Upper lobe of right lung (tissue), 1 donor: ENCODE results near the gene ZCCHC2. TPM values are rescaled to one million over a fixed set of nuclear protein-coding genes. Genes with fewer than 3 reads are reported as not detected.

Source experiments
- ATAC-seq: fragments of 200-7000 bp; cut with Tn5 transposase; one replicate; pipeline ENCODE4 v1.9.1; 2020; ENCODE audit warnings: mild to moderate bottlenecking, moderate library complexity
- DNase-seq: peaks from one replicate; pipeline ENCODE4 v3.0.0-alpha.2; 2020
- H3K27ac ChIP-seq: fragments of 200-600 bp; one replicate; pipeline ENCODE4 v1.8.0; 2022
- H3K27me3 ChIP-seq: fragments of 200-600 bp; one replicate; pipeline ENCODE4 v1.8.0; 2022; ENCODE audit warnings: mild to moderate bottlenecking
- H3K36me3 ChIP-seq: fragments of 200-600 bp; one replicate; pipeline ENCODE4 v1.8.0; 2022
- H3K4me1 ChIP-seq: fragments of 200-600 bp; one replicate; pipeline ENCODE4 v1.8.0; 2022
- H3K4me3 ChIP-seq: fragments of 200-600 bp; one replicate; pipeline ENCODE4 v1.8.0; 2022; ENCODE audit warnings: mild to moderate bottlenecking
- H3K9me3 ChIP-seq: fragments of 200-600 bp; one replicate; pipeline ENCODE4 v1.8.0; 2022
- CTCF ChIP-seq: fragments of 200-600 bp; IDR thresholded peaks from one replicate; pipeline ENCODE4 v1.8.0; 2022; ENCODE audit warnings: antibody characterized with exemption
- intact Hi-C: fragments of 100-400 bp; cut with DNase I; formaldehyde crosslinking; loops from one replicate; pipeline ENCODE4 v1.11.0; 2022
- total RNA-seq: library from RNA; stranded (reverse); fragmentation: NEBNext Ultra II Directional; extraction: Animal tissue kit (Norgen Biotek cat#: 25700); gene quantifications from one replicate; pipeline ENCODE4 v1.2.1, GENCODE V29; 2021
- donor health status: DM: no; HTN: yes; CAD: no; lungs with severe emphysema.

Gene ZCCHC2
- total RNA-seq, 1 donor from 2014 or later: 36.6 TPM

DNA sequence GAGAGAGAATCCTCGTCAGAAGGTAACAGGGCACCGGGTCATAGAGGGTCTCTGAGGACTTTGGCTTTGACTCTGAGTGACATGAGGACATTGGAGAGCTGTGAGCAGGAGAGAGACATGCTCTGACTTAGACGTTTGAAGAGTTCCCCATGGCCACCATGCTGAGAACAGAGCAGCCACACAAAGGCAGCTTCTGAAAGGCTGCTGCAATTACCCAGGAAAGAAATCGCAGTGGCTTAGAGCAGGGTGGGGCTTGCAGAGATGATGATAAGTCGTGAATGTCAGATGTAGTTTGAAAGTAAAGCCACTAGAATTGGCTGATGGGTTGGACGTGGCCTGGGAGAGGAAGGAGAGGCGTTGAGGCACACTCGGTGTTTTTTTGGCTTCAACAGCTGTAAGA lies 79.0 kb downstream of the ZCCHC2 start:
- no peak for DNase-seq
- ATAC-seq: no peak
- no peak overlapping the region for H3K27ac ChIP-seq
- no peak overlapping the region for H3K4me3 ChIP-seq
- no peaks in the 10 kb centered on the region for H3K36me3 ChIP-seq
- H3K27me3 ChIP-seq: peaks cover 32% of the 10 kb centered on the region
- intact Hi-C loops: loop anchor here (10.0 kb wide), 1 partner anchor 373 kb away; no protein-coding TSS in a partner anchor
- peaks cover 4% of the 10 kb centered on the region for H3K4me1 ChIP-seq
- TF ChIP-seq CTCF: no peak
- no peaks in the 10 kb centered on the region for H3K9me3 ChIP-seq

- Histone ChIP-seq H3K9me3 (no peaks in the 10 kb centered on the region), H3K4me1 (no peaks in the 10 kb centered on the region), H3K27ac (no peak overlapping the region), H3K4me3 (no peak overlapping the region), H3K36me3 (no peaks in the 10 kb centered on the region), H3K27me3 (peaks cover 23% of the 10 kb centered on the region)
- DNase-seq (no peak), ATAC-seq (no peak)
- intact Hi-C loops: loop anchor here (10.0 kb wide), 1 partner anchor 372 kb away; no protein-coding TSS in a partner anchor
- no peak for TF ChIP-seq CTCF
Observed at GRCh38 chr18:62602706-62603105, 79.9 kb downstream of the ZCCHC2 start.

DNA sequence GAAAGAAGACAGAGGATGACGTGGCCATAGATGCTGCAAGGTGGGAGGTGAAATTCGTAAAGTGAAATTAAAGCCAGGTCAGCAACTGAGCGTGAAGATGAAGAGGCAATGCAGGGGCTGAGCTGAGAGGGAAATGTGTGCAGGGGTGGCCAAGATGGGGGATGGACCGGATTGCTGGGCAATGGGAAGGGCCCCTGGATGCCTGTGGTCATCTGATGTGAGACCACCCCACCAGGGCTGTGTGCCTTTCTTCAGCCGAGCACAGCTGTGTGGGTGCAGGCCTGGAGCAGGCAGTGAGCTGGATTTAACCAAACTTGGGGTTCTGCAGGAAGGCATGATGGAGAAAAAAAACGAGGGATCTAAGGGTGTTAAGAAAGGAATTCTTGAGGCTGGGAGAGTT lies 80.4 kb downstream of the ZCCHC2 start:
- DNase-seq: no peak
- no peak overlapping the region for H3K27ac ChIP-seq
- H3K4me1 ChIP-seq: no peaks in the 10 kb centered on the region
- H3K9me3 ChIP-seq: no peaks in the 10 kb centered on the region
- peaks cover 18% of the 10 kb centered on the region for H3K27me3 ChIP-seq
- H3K4me3 ChIP-seq: no peak overlapping the region
- intact Hi-C loops: loop anchor here (10.0 kb wide), 1 partner anchor 372 kb away; no protein-coding TSS in a partner anchor
- H3K36me3 ChIP-seq: no peaks in the 10 kb centered on the region
- no peak for TF ChIP-seq CTCF
- no peak for ATAC-seq

DNA sequence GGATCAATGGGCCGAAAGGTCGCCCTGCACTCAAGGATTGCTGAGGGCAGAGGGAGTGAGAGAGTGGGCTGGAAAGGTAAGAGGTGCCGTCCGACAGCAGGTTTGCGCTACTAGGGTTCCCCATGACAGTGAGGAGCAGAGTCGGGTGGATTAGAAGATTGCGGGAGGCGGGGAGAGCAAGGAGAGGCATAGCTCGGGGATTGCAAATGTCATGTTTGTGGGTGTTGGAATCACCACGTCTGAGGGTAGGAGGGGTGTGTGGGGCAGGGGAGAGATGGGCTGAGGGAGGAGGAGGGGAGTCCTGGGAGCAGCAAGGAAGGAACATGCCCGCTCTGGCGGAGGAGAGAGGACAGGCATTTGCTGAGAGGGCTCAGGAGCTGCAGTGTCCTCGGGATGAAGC lies 81.2 kb downstream of the ZCCHC2 start:
- no peak for ATAC-seq
- intact Hi-C loops: loop anchor here (10.0 kb wide), 1 partner anchor 371 kb away; no protein-coding TSS in a partner anchor
- no peaks in the 10 kb centered on the region for H3K9me3 ChIP-seq
- no peak for DNase-seq
- H3K27ac ChIP-seq: no peak overlapping the region
- H3K4me3 ChIP-seq: no peak overlapping the region
- no peaks in the 10 kb centered on the region for H3K4me1 ChIP-seq
- H3K27me3 ChIP-seq: peaks cover 12% of the 10 kb centered on the region
- no peaks in the 10 kb centered on the region for H3K36me3 ChIP-seq
- no peak for TF ChIP-seq CTCF

- Histone ChIP-seq H3K27me3 (peaks cover 6% of the 10 kb centered on the region), H3K27ac (no peak overlapping the region), H3K4me1 (peaks cover under 1% of the 10 kb centered on the region), H3K36me3 (no peaks in the 10 kb centered on the region), H3K9me3 (no peaks in the 10 kb centered on the region), H3K4me3 (no peak overlapping the region)
- no peak for DNase-seq
- intact Hi-C loops: loop anchor here (10.0 kb wide), 1 partner anchor 369 kb away; no protein-coding TSS in a partner anchor
- no peak for TF ChIP-seq CTCF
- ATAC-seq: no peak
Observed at GRCh38 chr18:62605685-62606084, 82.9 kb downstream of the ZCCHC2 start.

DNA sequence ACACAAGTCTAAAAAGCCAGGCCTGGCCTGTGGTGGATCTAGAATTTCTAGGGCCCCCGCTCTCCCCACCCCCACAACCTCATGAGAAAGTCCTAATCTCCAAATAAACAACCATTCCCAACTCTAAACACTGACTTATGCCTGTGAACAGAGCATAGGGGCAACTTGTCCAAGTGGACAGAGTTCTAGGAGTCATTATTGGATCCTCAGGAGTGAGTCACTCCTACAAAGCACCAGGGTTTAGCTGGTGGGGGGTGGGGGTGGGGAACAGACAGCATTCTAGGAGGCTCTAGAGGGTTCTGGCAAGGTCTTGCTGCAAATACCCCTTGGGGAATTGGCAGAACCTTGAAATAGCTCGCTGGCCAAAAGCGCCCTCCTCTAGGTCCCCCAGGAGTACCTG lies 83.3 kb downstream of the ZCCHC2 start:
- Histone ChIP-seq H3K36me3 (no peaks in the 10 kb centered on the region), H3K9me3 (no peaks in the 10 kb centered on the region), H3K27ac (no peak overlapping the region), H3K27me3 (peaks cover 1% of the 10 kb centered on the region), H3K4me3 (no peak overlapping the region), H3K4me1 (peaks cover 5% of the 10 kb centered on the region)
- no peak for DNase-seq
- TF ChIP-seq CTCF: no peak
- intact Hi-C loops: loop anchor here (10.0 kb wide), 1 partner anchor 369 kb away; no protein-coding TSS in a partner anchor
- ATAC-seq: no peak
